K562 treated with DMSO at 1 percent for 24 hours (cell line): ENCODE data around the gene PSMB8. TPM values are rescaled to one million over a fixed set of nuclear protein-coding genes. Genes with fewer than 3 reads are reported as not detected.

Source experiments
- total RNA-seq: library from RNA; unstranded; fragments of 300-600 nt; gene quantifications from 2 replicates; pipeline ENCODE4 v1.2.3, GENCODE V29; 2022; ENCODE audit warnings: low read depth; ENCODE audit not compliant: insufficient read depth

Gene PSMB8
- total RNA-seq: 26.0 and 31.3 TPM in 2 replicates

DNA sequence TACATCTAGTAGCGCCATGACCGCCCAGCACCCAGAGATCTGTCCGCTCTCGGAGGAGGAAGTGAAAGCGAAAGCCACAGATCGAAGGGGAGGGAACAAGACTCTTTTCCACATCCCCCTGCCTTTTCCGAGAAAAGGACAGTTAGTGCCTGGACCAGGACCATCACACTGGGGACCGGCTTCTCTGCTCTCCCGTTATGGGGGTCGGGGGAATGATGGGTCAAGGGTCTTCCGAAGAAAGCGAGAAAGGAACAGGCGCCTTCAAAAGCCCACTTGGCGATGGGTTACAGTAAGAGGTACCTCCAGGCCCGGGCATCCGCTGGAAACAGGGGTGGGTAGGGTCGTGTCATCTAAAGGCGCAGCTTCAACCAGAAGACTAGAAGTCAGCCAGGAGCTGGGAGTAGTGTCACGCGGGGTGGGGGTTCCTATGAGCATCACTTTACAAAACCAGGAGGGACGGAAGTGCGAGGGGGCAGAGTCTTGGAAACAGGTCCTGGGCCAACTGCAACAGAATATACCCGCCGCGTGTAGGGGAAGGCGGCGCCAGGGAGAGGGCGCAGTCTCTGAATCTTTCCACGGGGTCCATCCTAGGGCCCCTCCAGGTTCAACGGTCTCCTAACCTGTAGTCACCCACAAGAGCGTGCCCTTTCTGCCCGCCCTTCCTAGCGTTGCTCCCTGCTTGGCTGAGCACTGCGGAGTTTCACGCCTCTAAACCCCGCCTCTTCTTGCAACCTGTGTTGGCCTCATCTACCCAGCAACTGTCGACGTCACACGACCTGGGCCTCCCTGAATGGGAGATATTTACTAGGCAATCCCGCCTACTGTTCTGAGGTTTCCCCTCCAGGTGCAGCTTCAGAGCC is at the start of gene PSMB8:
Gene PSMB8 (minus strand): TSS at position 69 of the 860 bp plus-strand sequence. CDS start 51 bp downstream, at position 18.

GRCh38 chr6:32853541-32854375 is 9.9 kb upstream of the PSMB8 start, which contains the start of the genes PSMB9 and TAP1:
PSMB9 (plus strand) TSS chr6:32854192; CDS start chr6:32854230, 38 bp downstream.
TAP1 (minus strand) TSS chr6:32853704; CDS start chr6:32853636, 68 bp downstream.

GRCh38 chr6:32838114-32838958 is 5.5 kb downstream of the PSMB8 start, which contains the start of gene TAP2:
TAP2 (minus strand) TSS chr6:32838739; CDS start chr6:32838233, 506 bp downstream.

GRCh38 chr6:32816746-32817204 is 27.1 kb downstream of the PSMB8 start, which contains the start of gene HLA-DOB:
HLA-DOB (minus strand) TSS chr6:32817002; CDS start chr6:32816951, 51 bp downstream.

Other genes starting within 250 kb of the PSMB8 start
- gene HLA-DQA1, start 206.6 kb downstream of the PSMB8 start, total RNA-seq: not detected in 2 replicates
- gene HLA-DQB1, start 177.4 kb downstream of the PSMB8 start, total RNA-seq: not detected in 2 replicates
- gene HLA-DQA2, start 102.7 kb downstream of the PSMB8 start, total RNA-seq: not detected in 2 replicates
- not detected in 2 replicates for gene HLA-DQB2, start 80.5 kb downstream of the PSMB8 start, total RNA-seq
- gene HLA-DOB, start 27.0 kb downstream of the PSMB8 start, total RNA-seq: 0.74 and 0.86 TPM in 2 replicates
- 22.6 and 35.8 TPM in 2 replicates for gene TAP2, start 5.3 kb downstream of the PSMB8 start, total RNA-seq
- gene TAP1, start 9.7 kb upstream of the PSMB8 start, total RNA-seq: 23.8 and 28.4 TPM in 2 replicates
- gene PSMB9, start 10.1 kb upstream of the PSMB8 start, total RNA-seq: 73.6 and 76.7 TPM in 2 replicates
- not detected in 2 replicates for gene HLA-DMB, start 97.0 kb upstream of the PSMB8 start, total RNA-seq
- 0.61 TPM in 1 of 2 replicates, not detected in the other for gene HLA-DMA, start 109.0 kb upstream of the PSMB8 start, total RNA-seq
- 209 and 229 TPM in 2 replicates for gene BRD2, start 124.5 kb upstream of the PSMB8 start, total RNA-seq
- not detected in 2 replicates for gene HLA-DOA, start 165.5 kb upstream of the PSMB8 start, total RNA-seq
- gene HLA-DPA1, start 229.6 kb upstream of the PSMB8 start, total RNA-seq: 0.86 TPM in 1 of 2 replicates, not detected in the other
- 1.3 and 1.9 TPM in 2 replicates for gene HLA-DPB1, start 231.9 kb upstream of the PSMB8 start, total RNA-seq